ENCODE measurements around the gene PHACTR2. TPM values are rescaled to one million over a fixed set of nuclear protein-coding genes. Genes with fewer than 3 reads are reported as not detected.
"Not testable (repeated sequence)": the region's sequence is repeated elsewhere in the genome, so short reads cannot be mapped to it uniquely, and the experiment has no call there.

PHACTR2 gene
- total and polyA plus RNA-seq, 10 of the 15 experiments (the other 5 are each of a cell fraction or from before 2014, with no cell fraction given): 1.4 to 19.1 (median 5.3) TPM

- no TSS peak for BruUV-seq (replicated peaks)
- Histone ChIP-seq H3K27me3 (replicated peaks in 1 of 2; ENCODE audit: control insufficient read depth in 2 of 2, insufficient read depth in 2 of 2, low read length in 1 of 2) (no peaks in the 10 kb centered on the region), H4K20me1 (ENCODE audit: control insufficient read depth, insufficient read depth) (no peaks in the 10 kb centered on the region), H3K4me1 (ENCODE audit: control insufficient read depth, insufficient read depth, low read length) (no peaks in the 10 kb centered on the region), H3K4me3 (no peak overlapping the region), H3K9me3 (replicated peaks; ENCODE audit: control insufficient read depth, insufficient read depth, low read length) (no peaks in the 10 kb centered on the region), H3K9ac (ENCODE audit: control insufficient read depth, insufficient read depth, low read length) (no peak overlapping the region), H3K4me2 (ENCODE audit: control insufficient read depth, insufficient read depth) (no peak overlapping the region), H3K79me2 (ENCODE audit: control insufficient read depth, insufficient read depth, low read length) (no peaks in the 10 kb centered on the region), H2AFZ (ENCODE audit: control insufficient read depth, low read depth, low read length) (no peak overlapping the region), H3K27ac (ENCODE audit: control insufficient read depth, insufficient read depth) (no peak overlapping the region), H3K36me3 (ENCODE audit: control insufficient read depth in 2 of 2, insufficient read depth in 2 of 2, low read length in 1 of 2) (no peaks in the 10 kb centered on the region)
- FAIRE-seq (no peak), DNase-seq (ENCODE audit: low read depth, low spot score) (no peak), ATAC-seq (no peak)
- CTCF ChIA-PET: no interaction called here
- RAD21 ChIA-PET (ENCODE audit: unreplicated experiment): no interaction called here
- POLR2A ChIA-PET: no interaction called here
- intact Hi-C loops (cut with micrococcal nuclease; ENCODE audit: unreplicated experiment): no loop called here
- SMC1A ChIA-PET (ENCODE audit: uncharacterized antibody, unreplicated experiment): interaction anchor here (0.9 to 1.0 kb wide), 2 partner anchors 9 to 15 kb away, joined by 3 read pairs; no protein-coding TSS in a partner anchor
- in situ Hi-C loops (cut with MboI): no loop called here
- WGBS (ENCODE audit: insufficient coverage, insufficient replicate concordance, low lambda C conversion rate, missing lambda C conversion rate): 52% methylated on average over 12 of the region's 12 CpGs
- TF ChIP-seq KDM1A (IDR thresholded peaks at IDR 0.05; ENCODE audit: borderline replicate concordance) (no peak), SUPT20H (IDR thresholded peaks at IDR 0.05; ENCODE audit: borderline replicate concordance, control insufficient read depth, low read depth, low read length) (no peak), SP1 (IDR thresholded peaks at IDR 0.05; ENCODE audit: low read depth, low read length) (no peak), RELB (IDR thresholded peaks at IDR 0.05; ENCODE audit: low read depth) (no peak), SPI1 (IDR thresholded peaks at IDR 0.05; ENCODE audit: borderline replicate concordance, insufficient read depth, low read depth, low read length) (no peak), USF2 (IDR thresholded peaks at IDR 0.05; ENCODE audit: borderline replicate concordance, low read depth, low read length) (no peak), USF1 (IDR thresholded peaks at IDR 0.05; ENCODE audit: borderline replicate concordance, extremely low read length, insufficient read depth, low read depth, low read length) (no peak)
Measured at GRCh38 chr6:143629104-143630080, 48.4 kb upstream of the PHACTR2 start.

- H4K20me1 ChIP-seq (ENCODE audit: control insufficient read depth, insufficient read depth); RAD21 ChIA-PET (ENCODE audit: unreplicated experiment); H3K4me2 ChIP-seq (ENCODE audit: control insufficient read depth, insufficient read depth); SMC1A ChIA-PET (ENCODE audit: uncharacterized antibody, unreplicated experiment); intact Hi-C loops (cut with micrococcal nuclease; ENCODE audit: unreplicated experiment); H3K9me3 ChIP-seq (replicated peaks; ENCODE audit: control insufficient read depth, insufficient read depth, low read length); H3K36me3 ChIP-seq (ENCODE audit: control insufficient read depth in 2 of 2, insufficient read depth in 2 of 2, low read length in 1 of 2); DNase-seq (ENCODE audit: low read depth, low spot score); H3K79me2 ChIP-seq (ENCODE audit: control insufficient read depth, insufficient read depth, low read length); POLR2A ChIA-PET; H3K4me3 ChIP-seq; in situ Hi-C loops (cut with MboI); H3K27ac ChIP-seq (ENCODE audit: control insufficient read depth, insufficient read depth); FAIRE-seq; H2AFZ ChIP-seq (ENCODE audit: control insufficient read depth, low read depth, low read length); H3K27me3 ChIP-seq (replicated peaks in 1 of 2; ENCODE audit: control insufficient read depth in 2 of 2, insufficient read depth in 2 of 2, low read length in 1 of 2); ATAC-seq; H3K9ac ChIP-seq (ENCODE audit: control insufficient read depth, insufficient read depth, low read length); BruUV-seq (replicated peaks); H3K4me1 ChIP-seq (ENCODE audit: control insufficient read depth, insufficient read depth, low read length): not testable (repeated sequence)
- CTCF ChIA-PET: interaction anchor here (1.0 kb wide), 1 partner anchor 9 kb away, joined by 4 read pairs; no protein-coding TSS in a partner anchor
- 63% methylated on average over 4 of the region's 4 CpGs for WGBS (ENCODE audit: insufficient coverage, insufficient replicate concordance, low lambda C conversion rate, missing lambda C conversion rate)
Measured at GRCh38 chr6:143631196-143631595, 46.6 kb upstream of the PHACTR2 start.
